Measurements from ENCODE around the gene PRAC1.

The PRAC1 gene

GRCh38 chr17:48746916-48747444 lies 24.7 kb upstream of the PRAC1 start:
- DNase-seq = no peak

- no peak for DNase-seq
These were observed 23.3 kb upstream of the PRAC1 start for GRCh38 chr17:48745381-48746275.

- DNase-seq = no peak
These were observed 18.2 kb upstream of the PRAC1 start for GRCh38 chr17:48740537-48740936.

GRCh38 chr17:48738803-48739526 lies 16.6 kb upstream of the PRAC1 start:
- no peak for DNase-seq

GRCh38 chr17:48738424-48738802 lies 16.1 kb upstream of the PRAC1 start:
- DNase-seq = no peak

- no peak for DNase-seq
These were observed 15.2 kb upstream of the PRAC1 start for GRCh38 chr17:48737330-48738043.

- DNase-seq = no peak
These were observed 12.7 kb upstream of the PRAC1 start for GRCh38 chr17:48735062-48735351.

- no peak for DNase-seq
These were observed 12.2 kb upstream of the PRAC1 start for GRCh38 chr17:48734333-48735061.

GRCh38 chr17:48733632-48734328 lies 11.5 kb upstream of the PRAC1 start:
- no peak for DNase-seq

GRCh38 chr17:48732688-48733629 lies 10.6 kb upstream of the PRAC1 start:
- no peak for DNase-seq

- DNase-seq = no peak
These were observed 9.0 kb upstream of the PRAC1 start for GRCh38 chr17:48731355-48731754.

- DNase-seq = no peak
These were observed 7.9 kb upstream of the PRAC1 start for GRCh38 chr17:48730240-48730550.

- no peak for DNase-seq
These were observed 7.3 kb upstream of the PRAC1 start for GRCh38 chr17:48729335-48730239.

- peak; percentile 34 for DNase-seq
These were observed 6.2 kb upstream of the PRAC1 start, which contains the start of gene HOXB13 for GRCh38 chr17:48728232-48729231. Gene HOXB13, minus strand, starts transcription at chr17:48728750. Its CDS starts 157 bp downstream, at chr17:48728593.

GRCh38 chr17:48727415-48728175 lies 5.3 kb upstream of the PRAC1 start:
- DNase-seq = no peak

GRCh38 chr17:48726916-48727286 lies 4.6 kb upstream of the PRAC1 start:
- no peak for DNase-seq

GRCh38 chr17:48726114-48726915 lies 4.0 kb upstream of the PRAC1 start:
- no peak for DNase-seq
